DMS53 treated with DMSO at 0.1 percent for 48 hours (cell line): ENCODE data around the gene TRANK1.
"Not testable (repeated sequence)": the region's sequence is repeated elsewhere in the genome, so short reads cannot be mapped to it uniquely, and the experiment has no call there.

Source experiments
- DNase-seq: peaks from one replicate; lab custom pipeline; 2025; ENCODE audit not compliant: unreplicated experiment; lab: John Stamatoyannopoulos, UW

The TRANK1 gene

DNA sequence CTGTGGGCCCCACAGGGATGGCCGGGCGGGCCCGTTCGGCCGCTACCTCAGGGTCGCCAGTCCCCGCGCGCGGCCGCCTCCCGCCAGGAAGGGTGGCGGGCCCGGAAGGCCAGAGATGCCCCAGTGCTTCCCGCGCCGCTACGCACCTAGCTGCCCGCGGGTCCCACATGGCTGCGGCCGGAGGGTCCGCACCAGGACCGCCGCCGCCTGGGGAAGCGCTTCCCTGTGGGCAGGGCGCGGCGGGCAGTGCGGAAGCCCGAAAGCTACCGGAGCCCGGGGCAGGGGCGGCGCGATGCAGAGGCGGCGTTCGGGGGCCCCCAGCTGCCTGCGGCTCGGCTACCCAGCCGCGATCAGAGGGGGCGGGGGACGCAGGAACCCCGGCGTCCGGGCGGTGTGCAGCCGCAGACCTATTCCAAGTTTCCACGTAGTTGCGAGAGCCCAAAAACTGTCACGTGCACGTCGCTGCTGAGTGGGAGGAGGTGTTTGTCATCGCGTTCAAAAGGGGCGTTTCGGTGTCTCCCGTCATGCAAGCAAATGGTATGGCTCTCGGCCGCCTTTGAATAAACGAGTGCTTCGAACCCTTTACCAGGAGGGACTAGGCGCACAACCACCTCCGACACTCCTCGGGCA, at the start of gene TRANK1:
TRANK1 (minus strand) TSS at position 414 of the 630 bp plus-strand sequence; CDS start at position 169, 245 bp downstream.
- no peak for DNase-seq

DNA sequence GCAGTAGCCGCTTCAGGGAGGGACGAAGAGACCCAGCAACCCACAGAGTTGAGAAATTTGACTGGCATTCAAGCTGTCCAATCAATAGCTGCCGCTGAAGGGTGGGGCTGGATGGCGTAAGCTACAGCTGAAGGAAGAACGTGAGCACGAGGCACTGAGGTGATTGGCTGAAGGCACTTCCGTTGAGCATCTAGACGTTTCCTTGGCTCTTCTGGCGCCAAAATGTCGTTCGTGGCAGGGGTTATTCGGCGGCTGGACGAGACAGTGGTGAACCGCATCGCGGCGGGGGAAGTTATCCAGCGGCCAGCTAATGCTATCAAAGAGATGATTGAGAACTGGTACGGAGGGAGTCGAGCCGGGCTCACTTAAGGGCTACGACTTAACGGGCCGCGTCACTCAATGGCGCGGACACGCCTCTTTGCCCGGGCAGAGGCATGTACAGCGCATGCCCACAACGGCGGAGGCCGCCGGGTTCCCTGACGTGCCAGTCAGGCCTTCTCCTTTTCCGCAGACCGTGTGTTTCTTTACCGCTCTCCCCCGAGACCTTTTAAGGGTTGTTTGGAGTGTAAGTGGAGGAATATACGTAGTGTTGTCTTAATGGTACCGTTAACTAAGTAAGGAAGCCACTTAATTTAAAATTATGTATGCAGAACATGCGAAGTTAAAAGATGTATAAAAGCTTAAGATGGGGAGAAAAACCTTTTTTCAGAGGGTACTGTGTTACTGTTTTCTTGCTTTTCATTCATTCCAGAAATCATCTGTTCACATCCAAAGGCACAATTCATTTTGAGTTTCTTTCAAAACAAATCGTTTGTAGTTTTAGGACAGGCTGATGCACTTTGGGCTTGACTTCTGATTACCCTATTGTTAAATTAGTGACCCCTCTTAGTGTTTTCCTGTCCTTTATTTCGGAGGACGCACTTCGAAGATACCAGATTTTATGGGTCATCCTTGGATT, 48.8 kb upstream of the TRANK1 start, which contains the start of gene MLH1:
MLH1 (plus strand) TSS at position 193 of the 958 bp plus-strand sequence; CDS start at position 223, 30 bp downstream.
- DNase-seq = no peak

DNA sequence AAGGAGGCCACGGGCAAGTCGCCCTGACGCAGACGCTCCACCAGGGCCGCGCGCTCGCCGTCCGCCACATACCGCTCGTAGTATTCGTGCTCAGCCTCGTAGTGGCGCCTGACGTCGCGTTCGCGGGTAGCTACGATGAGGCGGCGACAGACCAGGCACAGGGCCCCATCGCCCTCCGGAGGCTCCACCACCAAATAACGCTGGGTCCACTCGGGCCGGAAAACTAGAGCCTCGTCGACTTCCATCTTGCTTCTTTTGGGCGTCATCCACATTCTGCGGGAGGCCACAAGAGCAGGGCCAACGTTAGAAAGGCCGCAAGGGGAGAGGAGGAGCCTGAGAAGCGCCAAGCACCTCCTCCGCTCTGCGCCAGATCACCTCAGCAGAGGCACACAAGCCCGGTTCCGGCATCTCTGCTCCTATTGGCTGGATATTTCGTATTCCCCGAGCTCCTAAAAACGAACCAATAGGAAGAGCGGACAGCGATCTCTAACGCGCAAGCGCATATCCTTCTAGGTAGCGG, 48.0 kb upstream of the TRANK1 start, which contains the start of gene EPM2AIP1:
EPM2AIP1 (minus strand) TSS at position 326 of the 520 bp plus-strand sequence; CDS start at position 272, 54 bp downstream.
- DNase-seq = no peak

DNA sequence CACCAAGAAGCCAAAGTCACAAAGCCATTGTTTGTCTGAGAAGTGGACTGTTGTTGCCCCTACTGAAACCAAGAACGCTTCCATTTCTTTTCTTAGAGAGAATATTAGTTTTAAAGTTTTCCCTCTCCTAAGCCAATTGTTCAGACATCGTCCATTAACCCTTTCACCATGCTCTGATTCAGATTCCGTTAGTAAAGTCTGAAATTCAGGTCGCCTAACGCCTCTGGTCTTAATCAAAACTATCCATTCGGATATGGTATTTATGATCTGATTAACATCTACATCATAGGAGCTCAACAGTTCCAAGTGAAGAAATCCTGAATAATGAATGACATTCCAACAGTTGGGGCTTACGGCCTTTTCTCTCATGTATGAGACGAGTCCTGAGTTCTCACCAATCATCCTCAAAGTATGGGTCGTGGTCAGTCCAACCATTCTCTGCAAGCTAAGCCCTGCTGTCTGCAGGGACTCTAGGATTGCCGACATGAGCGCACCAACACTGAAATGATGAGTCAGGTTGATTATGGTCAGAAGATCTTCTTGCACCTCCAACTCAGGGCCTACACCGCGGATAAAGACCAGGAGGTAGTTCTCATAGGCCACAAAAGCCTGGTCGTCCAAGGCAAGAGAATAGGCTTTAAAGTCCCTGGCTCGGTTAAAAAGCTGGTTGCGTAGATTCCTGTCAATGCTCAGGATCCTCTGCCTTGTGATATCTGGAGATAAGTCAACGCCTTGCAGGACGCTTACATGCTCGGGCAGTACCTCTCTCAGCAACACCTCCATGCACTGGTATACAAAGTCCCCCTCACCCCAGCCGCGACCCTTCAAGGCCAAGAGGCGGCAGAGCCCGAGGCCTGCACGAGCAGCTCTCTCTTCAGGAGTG, 47.3 kb upstream of the TRANK1 start:
- no peak for DNase-seq

DNA sequence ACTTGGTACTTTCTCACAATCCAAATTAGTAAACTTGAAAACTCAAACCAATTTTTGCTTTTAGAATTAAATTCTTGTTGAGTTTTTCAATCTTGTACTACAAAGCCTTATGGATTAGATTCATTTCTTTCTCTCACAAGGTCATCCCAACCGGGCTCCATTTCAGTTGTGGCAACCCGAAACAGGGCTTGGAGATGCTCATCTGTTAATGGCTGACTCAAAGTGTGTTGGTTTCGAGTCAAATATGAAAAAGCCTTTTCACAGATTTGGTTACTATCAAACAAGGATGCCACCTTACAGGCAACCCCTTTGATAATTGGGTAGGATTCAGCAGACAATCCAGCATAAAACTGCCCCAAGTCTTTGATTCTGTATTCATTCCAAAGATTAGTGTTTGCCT, 46.3 kb upstream of the TRANK1 start:
- no peak for DNase-seq

DNA sequence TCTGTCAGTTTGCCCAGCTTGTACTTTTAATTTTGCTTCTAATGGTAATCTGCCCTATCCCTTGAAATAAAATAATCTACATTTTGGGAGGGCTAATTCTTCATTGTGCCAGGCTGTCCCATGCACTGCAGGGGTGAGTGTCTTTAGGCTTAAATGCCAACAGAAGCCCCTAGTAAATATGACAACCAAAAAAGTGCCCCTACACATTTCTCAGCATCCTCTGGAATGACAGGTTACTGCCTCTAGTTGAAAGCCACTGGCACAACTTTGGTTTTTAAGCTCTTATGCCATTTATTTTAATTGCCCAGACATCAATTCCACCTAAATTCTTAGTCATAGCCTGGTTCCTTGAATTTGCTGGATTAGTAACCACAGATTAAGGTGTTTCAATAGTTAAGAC, 44.7 kb upstream of the TRANK1 start:
- no peak for DNase-seq

DNA sequence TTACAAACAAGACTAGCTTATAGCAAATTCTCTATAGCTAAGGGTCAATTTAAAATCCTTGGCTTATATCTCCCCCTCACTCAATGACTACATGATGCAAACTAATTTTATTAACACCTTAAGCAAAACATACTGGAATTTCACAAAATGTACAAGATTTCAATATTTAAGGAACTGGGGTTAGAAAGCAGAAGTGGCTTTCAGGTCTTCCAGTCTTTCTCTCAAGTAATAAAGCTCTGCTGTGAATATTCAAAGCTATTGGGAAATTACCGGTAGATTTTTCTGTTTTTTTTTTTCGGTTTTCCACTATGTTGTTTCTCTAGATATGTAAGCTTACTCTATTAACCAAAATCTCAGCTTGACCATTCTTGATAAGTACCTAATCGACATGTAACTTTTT, 44.2 kb upstream of the TRANK1 start:
- no peak for DNase-seq

DNA sequence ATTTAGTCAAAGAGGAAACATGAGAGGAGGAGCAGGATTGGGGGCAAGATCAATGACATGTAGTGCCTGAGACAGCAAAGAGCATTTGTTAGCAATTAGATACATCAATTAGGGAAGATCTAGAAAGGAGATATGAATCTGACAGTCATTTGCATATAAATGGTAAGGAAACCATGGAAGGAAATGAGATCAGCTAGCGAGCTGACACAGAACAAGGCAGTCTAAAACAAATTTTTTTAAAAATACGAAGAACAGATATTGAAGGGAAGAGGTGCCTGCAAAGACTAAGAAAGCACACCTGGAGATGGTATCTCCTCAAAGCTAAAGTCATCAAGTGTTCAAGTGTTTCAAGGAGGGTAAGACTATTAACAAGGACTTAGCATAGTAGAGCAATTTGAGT, 43.5 kb upstream of the TRANK1 start:
- DNase-seq = no peak

DNA sequence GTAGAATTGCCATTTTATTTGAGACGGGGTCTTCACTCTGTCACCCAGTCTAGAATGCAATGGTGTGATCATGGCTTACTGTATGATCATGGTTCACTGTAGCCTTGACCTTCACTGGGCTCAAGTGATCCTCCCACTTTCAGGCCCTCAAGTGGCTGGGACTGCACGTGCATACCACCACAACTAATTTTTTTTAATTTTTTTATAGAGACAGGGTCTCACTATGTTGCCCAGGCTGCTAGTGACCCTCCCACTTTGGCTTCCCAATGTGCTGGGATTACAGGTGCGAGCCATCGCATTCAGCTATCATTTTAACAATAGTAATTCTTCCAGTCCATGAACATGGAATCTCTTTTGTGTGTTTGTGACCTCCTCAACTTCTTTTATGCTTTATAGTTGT, 36.2 kb upstream of the TRANK1 start:
- DNase-seq = no peak

DNA sequence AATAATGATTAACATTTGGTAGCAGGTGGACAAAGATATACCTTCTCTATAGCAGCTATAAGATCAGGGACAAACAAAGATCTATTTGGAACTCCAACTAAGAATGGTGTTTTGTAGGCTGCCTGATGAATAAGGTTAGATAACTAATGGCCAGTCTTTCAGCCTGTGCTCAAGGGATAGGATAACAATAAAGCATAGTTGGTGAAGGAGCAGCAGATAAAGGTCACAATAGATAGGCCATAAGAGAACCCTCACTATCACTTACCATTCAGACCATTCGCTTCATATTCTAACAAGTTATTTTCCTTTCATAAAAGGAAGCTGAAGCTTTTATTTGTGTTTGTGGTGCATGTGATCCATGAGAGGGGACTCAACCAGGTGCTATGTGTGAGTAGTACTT, 28.3 kb upstream of the TRANK1 start:
- no peak for DNase-seq

DNA sequence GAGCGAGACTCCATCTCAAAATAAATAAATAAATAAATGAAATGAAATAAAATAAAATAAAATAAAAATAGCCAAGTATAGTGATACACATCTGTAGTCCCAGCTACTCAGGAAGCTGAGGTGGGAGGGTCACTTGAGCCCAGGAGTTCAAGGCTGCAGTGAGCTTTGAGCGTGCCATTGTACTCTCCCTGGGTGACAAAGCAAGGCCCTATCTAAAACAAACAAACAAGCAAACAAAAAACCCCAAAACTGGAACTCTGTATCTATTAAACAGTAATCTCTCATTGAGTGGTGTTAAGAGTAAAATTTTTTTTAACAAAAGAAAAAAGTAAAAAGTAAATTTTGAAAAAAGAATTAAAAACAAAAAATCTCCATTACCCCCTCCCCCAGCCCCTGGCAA, 27.3 kb upstream of the TRANK1 start:
- no peak for DNase-seq

DNA sequence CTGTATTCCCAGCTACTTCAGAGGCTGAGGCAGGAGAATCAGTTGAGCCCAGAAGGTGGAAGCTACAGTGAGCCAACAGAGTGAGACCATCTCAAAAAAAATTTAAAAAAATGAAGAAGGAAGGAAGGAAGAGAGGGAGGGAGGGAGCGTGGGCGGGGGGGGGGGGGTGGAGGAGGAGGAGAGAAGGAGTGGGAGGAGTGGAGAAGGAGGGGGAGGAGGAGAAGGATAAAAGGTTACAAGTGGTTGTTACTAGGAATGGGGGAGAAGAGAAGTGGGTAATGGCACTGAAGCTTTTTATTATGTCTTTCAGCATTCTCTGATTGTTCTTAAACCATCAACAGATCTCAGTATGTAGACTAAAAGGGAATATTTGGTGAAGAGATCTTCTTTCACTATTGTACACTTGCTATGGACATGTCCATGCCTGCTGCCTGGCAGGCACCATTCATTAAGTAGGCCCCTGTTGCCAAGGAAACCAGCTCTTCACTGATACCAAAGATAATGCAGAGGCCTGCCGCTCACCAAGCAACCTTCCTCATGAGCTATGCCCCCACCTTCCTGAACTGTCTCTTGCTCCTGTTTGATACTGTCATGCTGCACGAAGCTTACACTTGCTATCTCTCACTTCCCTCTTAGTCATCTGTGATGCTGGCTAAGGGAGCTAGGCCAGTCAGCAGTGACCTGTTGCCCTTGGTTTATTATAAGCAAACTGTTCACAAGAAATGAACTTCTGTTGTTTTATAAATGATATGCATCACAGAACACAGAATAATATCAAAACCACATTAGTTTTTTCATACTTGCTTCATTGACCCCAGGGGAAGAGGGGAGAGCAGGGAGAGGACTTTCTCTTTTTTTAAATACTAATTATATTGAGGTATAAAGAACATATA, 24.9 kb upstream of the TRANK1 start:
- peak; percentile 72 for DNase-seq

DNA sequence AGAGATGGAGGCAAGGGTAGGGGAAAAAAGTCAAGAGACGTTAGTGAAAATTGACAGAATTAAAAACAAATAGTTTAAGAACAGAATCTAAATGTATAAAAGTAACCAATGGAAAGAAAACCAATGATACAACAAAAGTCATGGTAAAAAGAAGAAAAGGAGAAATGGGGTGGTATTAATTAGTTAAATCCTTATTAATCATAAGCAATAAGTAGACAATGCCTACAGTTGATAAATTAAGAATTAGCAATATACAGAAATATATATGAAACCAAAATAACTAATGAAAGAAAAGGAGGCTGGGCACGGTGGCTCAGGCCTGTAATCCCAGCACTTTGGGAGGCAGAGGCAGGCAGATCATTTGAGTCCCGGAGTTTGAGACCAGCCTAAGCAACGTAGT, 24.2 kb upstream of the TRANK1 start:
- no peak for DNase-seq

DNA sequence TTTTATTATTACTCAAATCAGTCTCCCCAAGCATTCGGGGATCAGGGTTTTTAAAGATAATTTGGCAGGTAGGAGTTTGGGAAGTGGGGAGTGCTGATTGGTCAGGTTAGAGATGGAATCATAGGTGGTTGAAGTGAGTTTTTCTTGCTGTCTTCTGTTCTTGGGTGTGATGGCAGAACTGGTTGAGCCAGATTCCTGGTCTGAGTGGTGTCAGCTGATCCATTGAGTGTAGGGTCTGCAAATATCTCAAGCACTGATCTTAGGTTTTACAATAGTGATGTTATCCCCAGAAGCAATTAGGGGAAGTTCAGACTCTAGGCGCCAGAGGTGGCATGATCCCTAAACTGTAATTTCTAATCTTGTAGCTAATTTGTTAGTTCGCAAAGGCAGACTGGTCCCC, 20.6 kb upstream of the TRANK1 start:
- DNase-seq = peak; percentile 20

DNA sequence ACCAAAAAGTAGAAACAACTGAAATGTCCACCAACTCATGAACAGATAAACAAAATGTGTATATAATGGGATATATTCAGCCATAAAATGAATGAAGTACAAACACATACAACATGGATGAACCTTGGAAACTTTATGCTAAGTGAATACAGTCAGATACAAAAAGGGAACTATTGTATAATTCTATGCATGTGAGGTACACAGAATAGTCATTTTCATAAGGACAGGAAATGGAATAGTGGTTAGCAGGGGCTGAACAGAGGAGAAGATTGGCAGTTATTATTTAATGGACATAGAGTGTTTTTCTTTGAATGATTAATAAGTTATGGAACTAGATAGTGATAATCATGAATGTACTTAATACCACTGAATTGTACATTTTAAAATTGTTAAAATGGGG, 20.0 kb upstream of the TRANK1 start:
- no peak for DNase-seq

DNA sequence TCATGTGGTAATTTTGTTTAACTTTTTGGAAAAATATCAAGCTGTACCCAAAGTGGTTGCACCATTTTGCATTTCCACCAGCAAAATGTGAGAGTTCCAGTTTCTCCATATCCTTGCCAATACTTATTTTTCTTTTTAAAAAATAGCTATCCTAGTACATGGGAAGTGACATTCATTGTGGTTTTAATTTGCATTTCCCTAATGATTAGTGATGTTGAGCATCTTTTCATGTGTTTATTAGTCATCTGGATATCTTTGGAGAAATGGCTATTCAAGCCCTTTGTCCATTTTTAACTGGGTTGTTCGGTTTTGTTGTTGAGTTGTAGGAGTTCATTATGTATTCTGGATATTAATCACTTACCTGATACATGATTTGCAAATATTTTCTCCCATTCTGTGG, 19.5 kb upstream of the TRANK1 start:
- DNase-seq = no peak

DNA sequence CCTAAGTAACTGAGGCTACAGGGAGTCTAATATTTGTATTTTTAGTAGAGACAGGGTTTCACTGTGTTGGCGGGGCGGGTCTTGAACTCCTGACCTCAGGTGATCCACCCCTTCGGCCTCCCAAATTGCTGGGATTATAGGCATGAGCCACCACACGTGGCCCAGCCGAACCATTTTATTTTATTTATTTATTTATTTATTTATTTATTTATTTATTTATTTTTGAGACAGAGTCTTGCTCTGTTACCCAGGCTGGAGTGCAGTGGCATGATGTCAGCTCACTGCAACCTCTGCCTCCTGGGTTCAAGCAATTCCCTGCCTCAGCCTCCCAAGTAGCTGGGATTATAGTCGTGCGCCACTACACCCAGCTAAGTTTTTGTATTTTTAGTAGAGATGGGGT, 18.2 kb upstream of the TRANK1 start:
- not testable (repeated sequence) for DNase-seq

DNA sequence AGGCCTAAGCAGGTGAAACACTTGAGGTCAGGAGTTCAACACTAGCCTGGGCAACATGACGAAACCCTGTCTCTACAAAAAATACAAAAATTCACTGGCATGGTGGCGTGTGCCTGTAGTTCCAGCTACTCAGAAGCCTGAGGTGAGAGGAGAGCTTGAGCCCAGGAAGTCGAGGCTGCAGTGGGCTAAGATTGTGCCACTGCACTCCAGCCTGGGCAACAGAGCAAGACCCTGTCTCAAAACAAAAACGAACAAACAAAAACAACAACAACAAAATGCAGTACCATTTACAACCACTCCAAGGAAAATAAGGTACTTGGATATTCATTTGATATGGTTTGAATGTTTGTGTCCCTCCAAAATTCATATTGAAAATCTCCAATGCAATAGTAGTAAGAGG, 15.6 kb upstream of the TRANK1 start:
- DNase-seq = no peak

DNA sequence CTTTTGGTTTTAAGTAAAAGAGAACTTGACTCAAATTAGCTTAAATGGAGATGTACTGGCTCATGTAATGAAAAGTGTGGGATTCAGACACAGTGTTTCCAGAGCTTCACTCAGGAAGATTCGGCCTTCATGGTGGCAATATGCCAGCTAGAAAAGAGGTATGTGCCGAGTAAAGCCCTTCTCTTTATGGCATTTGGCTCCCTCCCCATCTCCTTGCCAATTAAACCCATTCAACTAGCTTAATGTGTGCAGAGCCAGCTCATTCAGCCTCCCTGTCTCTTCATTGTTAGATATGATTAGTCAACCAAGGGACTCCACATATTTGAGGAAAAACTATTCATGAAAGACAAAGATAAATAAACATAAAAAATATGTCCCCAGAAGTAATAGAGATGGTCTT, 15.0 kb upstream of the TRANK1 start:
- DNase-seq = no peak
